ENCODE data around the gene MAT1A. TPM values are rescaled to one million over a fixed set of nuclear protein-coding genes. Genes with fewer than 3 reads are reported as not detected.
A peak's percentile ranks its signal among the peaks of the same experiment; 100 is the strongest.

The MAT1A gene
- total and polyA plus RNA-seq, 9 of the 15 experiments (the other 6 are each of a cell fraction or from before 2014, with no cell fraction given): 0.03 to 0.30 (median 0.11) TPM; not detected in 2

DNA sequence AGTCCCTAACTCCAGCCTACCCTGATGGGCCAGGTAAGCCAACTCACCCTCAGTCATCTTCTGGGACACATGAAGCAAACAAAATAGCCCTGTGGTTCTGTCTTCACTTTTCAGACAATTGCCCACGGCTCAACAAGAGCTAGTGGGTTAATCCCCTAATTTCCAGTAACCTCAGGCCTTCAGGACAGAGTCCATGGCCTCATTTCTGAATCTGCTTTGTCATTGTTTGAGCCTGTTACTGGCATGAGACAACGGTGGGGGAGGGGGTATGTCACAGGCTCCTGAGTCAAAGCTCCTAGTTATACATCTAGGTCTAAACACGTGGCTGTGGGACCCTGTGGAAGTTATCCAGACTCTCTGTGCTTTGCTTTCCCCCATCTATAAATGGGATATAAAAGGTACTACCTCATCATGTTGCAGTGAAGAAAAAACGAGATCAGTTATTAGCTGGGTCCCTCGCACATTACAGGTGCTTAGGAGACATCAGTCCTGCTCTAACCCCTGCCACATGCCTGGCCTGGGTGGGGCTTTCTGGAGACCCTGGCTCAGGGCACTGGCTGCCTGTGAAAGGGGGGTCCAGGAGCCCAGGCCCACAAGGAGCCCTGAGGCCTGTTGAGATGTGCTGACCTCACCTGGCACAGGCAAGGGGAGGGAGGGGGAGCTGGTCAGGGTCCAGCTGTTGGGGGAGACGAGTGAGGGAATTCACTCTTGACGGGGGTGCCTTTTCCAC, 16.5 kb downstream of the MAT1A start (continued):
- TF ChIP-seq, protein P1, sequence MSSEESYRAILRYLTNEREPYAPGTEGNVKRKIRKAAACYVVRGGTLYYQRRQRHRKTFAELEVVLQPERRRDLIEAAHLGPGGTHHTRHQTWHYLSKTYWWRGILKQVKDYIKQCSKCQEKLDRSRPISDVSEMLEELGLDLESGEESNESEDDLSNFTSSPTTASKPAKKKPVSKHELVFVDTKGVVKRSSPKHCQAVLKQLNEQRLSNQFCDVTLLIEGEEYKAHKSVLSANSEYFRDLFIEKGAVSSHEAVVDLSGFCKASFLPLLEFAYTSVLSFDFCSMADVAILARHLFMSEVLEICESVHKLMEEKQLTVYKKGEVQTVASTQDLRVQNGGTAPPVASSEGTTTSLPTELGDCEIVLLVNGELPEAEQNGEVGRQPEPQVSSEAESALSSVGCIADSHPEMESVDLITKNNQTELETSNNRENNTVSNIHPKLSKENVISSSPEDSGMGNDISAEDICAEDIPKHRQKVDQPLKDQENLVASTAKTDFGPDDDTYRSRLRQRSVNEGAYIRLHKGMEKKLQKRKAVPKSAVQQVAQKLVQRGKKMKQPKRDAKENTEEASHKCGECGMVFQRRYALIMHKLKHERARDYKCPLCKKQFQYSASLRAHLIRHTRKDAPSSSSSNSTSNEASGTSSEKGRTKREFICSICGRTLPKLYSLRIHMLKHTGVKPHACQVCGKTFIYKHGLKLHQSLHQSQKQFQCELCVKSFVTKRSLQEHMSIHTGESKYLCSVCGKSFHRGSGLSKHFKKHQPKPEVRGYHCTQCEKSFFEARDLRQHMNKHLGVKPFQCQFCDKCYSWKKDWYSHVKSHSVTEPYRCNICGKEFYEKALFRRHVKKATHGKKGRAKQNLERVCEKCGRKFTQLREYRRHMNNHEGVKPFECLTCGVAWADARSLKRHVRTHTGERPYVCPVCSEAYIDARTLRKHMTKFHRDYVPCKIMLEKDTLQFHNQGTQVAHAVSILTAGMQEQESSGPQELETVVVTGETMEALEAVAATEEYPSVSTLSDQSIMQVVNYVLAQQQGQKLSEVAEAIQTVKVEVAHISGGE (CRISPR knock-in tag; IDR thresholded peaks at IDR 0.05): 0 out of 6 replicates have a peak, but pooled peaks of 1 of the 3 experiments have one; percentile 17
- TF ChIP-seq CHD2 (IDR thresholded peaks at IDR 0.05; ENCODE audit: low read depth, low read length) (peak; percentile 35; the same call in 1 of the 2 replicates), CREBBP (IDR thresholded peaks at IDR 0.05; ENCODE audit: low read depth, low read length) (no peak), DMBX1 (CRISPR knock-in tag; IDR thresholded peaks at IDR 0.05; ENCODE audit: borderline replicate concordance) (peak; percentile 83; the same call in 1 of the 2 replicates)

DNA sequence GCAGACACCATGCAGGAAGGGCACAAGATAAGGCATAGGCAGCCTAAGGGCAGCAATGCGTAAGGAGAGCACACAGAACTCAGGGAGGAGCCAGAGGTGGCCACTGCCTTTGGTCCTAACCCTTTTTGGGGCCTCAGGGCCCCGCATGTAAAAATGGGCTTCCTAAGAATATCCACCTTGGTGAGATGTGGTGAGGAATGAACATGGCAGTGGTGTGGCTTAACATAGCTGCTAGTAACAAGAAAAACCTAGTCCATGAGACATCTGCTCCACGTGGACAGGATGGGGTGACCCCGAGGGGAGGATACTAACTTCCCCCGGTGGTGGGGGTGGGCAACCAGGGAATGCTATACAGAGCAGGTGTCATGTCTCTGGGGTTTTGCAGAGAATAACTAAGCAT, 18.0 kb downstream of the MAT1A start:
- Histone ChIP-seq H3K4me2 (ENCODE audit: insufficient read depth, low read length) (no peak overlapping the region), H3K79me2 (ENCODE audit: control insufficient read depth, insufficient read depth, low read length) (no peaks in the 10 kb centered on the region), H3K36me3 (ENCODE audit: control insufficient read depth, insufficient read depth, low read length) (no peaks in the 10 kb centered on the region), H3K9me3 (replicated peaks; ENCODE audit: control insufficient read depth, insufficient read depth, low read depth, low read length) (no peaks in the 10 kb centered on the region), H3K4me3 (no peak overlapping the region), H3K27me3 (ENCODE audit: control insufficient read depth in 2 of 2, insufficient read depth in 2 of 2, low read length in 2 of 2) (peaks cover 0 to 10% of the 10 kb centered on the region in 2 experiments; a peak in 4 of 5 replicates), H3K27ac (ENCODE audit: extremely low read depth, low read depth, low read length) (no peak overlapping the region), H4K20me1 (replicated peaks; ENCODE audit: control insufficient read depth, insufficient read depth, low read length) (no peaks in the 10 kb centered on the region), H3K9ac (ENCODE audit: insufficient read depth in 1 of 2, low read depth in 2 of 2, low read length in 2 of 2) (no peak overlapping the region), H3K9me1 (ENCODE audit: control insufficient read depth, insufficient read depth, low read length) (no peaks in the 10 kb centered on the region), H2AFZ (ENCODE audit: low read depth, low read length) (peak overlapping the region; percentile 88; the same call in 1 of the 2 replicates), H3K4me1 (replicated peaks in 1 of 2; ENCODE audit: control insufficient read depth in 2 of 2, insufficient read depth in 2 of 2, low read length in 2 of 2) (peaks cover 16 to 18% of the 10 kb centered on the region in 2 experiments)
- no TSS peak for BruUV-seq (replicated peaks)
- intact Hi-C loops (cut with micrococcal nuclease): no loop called here
- DNase-seq (ENCODE audit: extremely low read depth in 1 of 4, low spot score in 3 of 4): no peak
- in situ Hi-C loops (cut with MboI): no loop called here
- POLR2A ChIA-PET: interaction anchor here (0.7 kb wide), 1 partner anchor 26 kb away, joined by 3 read pairs; no protein-coding TSS in a partner anchor
- CTCF ChIA-PET (ENCODE audit: low intra/inter-chr PET ratio): no interaction called here
- TF ChIP-seq, protein P2, sequence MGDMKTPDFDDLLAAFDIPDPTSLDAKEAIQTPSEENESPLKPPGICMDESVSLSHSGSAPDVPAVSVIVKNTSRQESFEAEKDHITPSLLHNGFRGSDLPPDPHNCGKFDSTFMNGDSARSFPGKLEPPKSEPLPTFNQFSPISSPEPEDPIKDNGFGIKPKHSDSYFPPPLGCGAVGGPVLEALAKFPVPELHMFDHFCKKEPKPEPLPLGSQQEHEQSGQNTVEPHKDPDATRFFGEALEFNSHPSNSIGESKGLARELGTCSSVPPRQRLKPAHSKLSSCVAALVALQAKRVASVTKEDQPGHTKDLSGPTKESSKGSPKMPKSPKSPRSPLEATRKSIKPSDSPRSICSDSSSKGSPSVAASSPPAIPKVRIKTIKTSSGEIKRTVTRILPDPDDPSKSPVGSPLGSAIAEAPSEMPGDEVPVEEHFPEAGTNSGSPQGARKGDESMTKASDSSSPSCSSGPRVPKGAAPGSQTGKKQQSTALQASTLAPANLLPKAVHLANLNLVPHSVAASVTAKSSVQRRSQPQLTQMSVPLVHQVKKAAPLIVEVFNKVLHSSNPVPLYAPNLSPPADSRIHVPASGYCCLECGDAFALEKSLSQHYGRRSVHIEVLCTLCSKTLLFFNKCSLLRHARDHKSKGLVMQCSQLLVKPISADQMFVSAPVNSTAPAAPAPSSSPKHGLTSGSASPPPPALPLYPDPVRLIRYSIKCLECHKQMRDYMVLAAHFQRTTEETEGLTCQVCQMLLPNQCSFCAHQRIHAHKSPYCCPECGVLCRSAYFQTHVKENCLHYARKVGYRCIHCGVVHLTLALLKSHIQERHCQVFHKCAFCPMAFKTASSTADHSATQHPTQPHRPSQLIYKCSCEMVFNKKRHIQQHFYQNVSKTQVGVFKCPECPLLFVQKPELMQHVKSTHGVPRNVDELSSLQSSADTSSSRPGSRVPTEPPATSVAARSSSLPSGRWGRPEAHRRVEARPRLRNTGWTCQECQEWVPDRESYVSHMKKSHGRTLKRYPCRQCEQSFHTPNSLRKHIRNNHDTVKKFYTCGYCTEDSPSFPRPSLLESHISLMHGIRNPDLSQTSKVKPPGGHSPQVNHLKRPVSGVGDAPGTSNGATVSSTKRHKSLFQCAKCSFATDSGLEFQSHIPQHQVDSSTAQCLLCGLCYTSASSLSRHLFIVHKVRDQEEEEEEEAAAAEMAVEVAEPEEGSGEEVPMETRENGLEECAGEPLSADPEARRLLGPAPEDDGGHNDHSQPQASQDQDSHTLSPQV (IDR thresholded peaks at IDR 0.05): 0 out of 2 replicates have a peak, but pooled peaks have one; percentile 12
- no peak for TF ChIP-seq XRCC3 (IDR thresholded peaks at IDR 0.05)
- FAIRE-seq: no peak
- WGBS (ENCODE audit: insufficient coverage, low coverage, missing lambda C conversion rate): 50% methylated on average over 5 of the region's 5 CpGs
- no peak for ATAC-seq

Measured in K562 (cell line).